Type B pancreatic cell (in vitro differentiated cells): ENCODE data around the gene MRLN. TPM values are rescaled to one million over a fixed set of nuclear protein-coding genes. Genes with fewer than 3 reads are reported as not detected.

Experiments used
- DNase-seq: peaks from one replicate; pipeline ENCODE4 v3.0.0; 2021; ENCODE audit warnings: mixed read lengths; ENCODE audit not compliant: unreplicated experiment; ENCODE audit errors: extremely low spot score
- H3K27ac Mint-ChIP-seq: 2 replicates; pipeline ENCODE4 v1.8.0; 2021; ENCODE audit warnings: mild to moderate bottlenecking, mixed read lengths
- H3K27me3 Mint-ChIP-seq: 2 replicates; pipeline ENCODE4 v1.8.0; 2021; ENCODE audit warnings: mixed read lengths
- H3K36me3 Mint-ChIP-seq: 2 replicates; pipeline ENCODE4 v1.8.0; 2021; ENCODE audit warnings: mixed read lengths
- H3K4me1 Mint-ChIP-seq: one replicate; pipeline ENCODE4 v1.8.0; 2021; ENCODE audit warnings: mixed read lengths; ENCODE audit not compliant: unreplicated experiment
- H3K4me3 Mint-ChIP-seq: 2 replicates; pipeline ENCODE4 v1.8.0; 2021; ENCODE audit warnings: mild to moderate bottlenecking, mixed read lengths
- H3K9me3 Mint-ChIP-seq: 2 replicates; pipeline ENCODE4 v1.8.0; 2021; ENCODE audit warnings: mixed read lengths
- CTCF ChIP-seq: fragments of 200-600 bp; sonication (generic); conservative IDR thresholded peaks from 2 replicates; pipeline ENCODE4 v1.5.0; 2021; ENCODE audit warnings: antibody characterized with exemption, mild to moderate bottlenecking
- total RNA-seq: library from RNA; stranded (reverse); gene quantifications from 2 replicates; pipeline ENCODE4 v1.2.1, GENCODE V29; 2021; ENCODE audit warnings: low replicate concordance

Gene MRLN
- total RNA-seq, 1 donor from 2014 or later: 0.75 TPM

- Mint-ChIP-seq H3K36me3 (no peaks in the 10 kb centered on the region), H3K4me1 (peaks cover 10% of the 10 kb centered on the region), H3K9me3 (no peaks in the 10 kb centered on the region), H3K27ac (no peak overlapping the region), H3K4me3 (no peak overlapping the region), H3K27me3 (no peaks in the 10 kb centered on the region)
- DNase-seq: no peak
- no peak for TF ChIP-seq CTCF
Measured at GRCh38 chr10:59724098-59724938, 28.9 kb downstream of the MRLN start.

GRCh38 chr10:59720377-59720776, 32.9 kb downstream of the MRLN start:
- no peak for DNase-seq
- no peaks in the 10 kb centered on the region for H3K9me3 Mint-ChIP-seq
- TF ChIP-seq CTCF: no peak
- no peaks in the 10 kb centered on the region for H3K27me3 Mint-ChIP-seq
- H3K4me3 Mint-ChIP-seq: no peak overlapping the region
- no peaks in the 10 kb centered on the region for H3K36me3 Mint-ChIP-seq
- no peak overlapping the region for H3K27ac Mint-ChIP-seq
- no peaks in the 10 kb centered on the region for H3K4me1 Mint-ChIP-seq

GRCh38 chr10:59719374-59719773, 33.9 kb downstream of the MRLN start:
- Mint-ChIP-seq H3K27me3 (no peaks in the 10 kb centered on the region), H3K36me3 (no peaks in the 10 kb centered on the region), H3K27ac (no peak overlapping the region), H3K9me3 (no peaks in the 10 kb centered on the region), H3K4me1 (no peaks in the 10 kb centered on the region), H3K4me3 (no peak overlapping the region)
- peak; percentile 63 for TF ChIP-seq CTCF
- no peak for DNase-seq

- H3K27ac Mint-ChIP-seq: no peak overlapping the region
- no peaks in the 10 kb centered on the region for H3K4me1 Mint-ChIP-seq
- H3K27me3 Mint-ChIP-seq: no peaks in the 10 kb centered on the region
- H3K36me3 Mint-ChIP-seq: no peaks in the 10 kb centered on the region
- no peak for TF ChIP-seq CTCF
- H3K4me3 Mint-ChIP-seq: no peak overlapping the region
- H3K9me3 Mint-ChIP-seq: no peaks in the 10 kb centered on the region
- no peak for DNase-seq
Measured at GRCh38 chr10:59718257-59718656, 35.0 kb downstream of the MRLN start.

GRCh38 chr10:59713196-59713821, 39.9 kb downstream of the MRLN start:
- no peaks in the 10 kb centered on the region for H3K9me3 Mint-ChIP-seq
- DNase-seq: no peak
- no peak overlapping the region for H3K27ac Mint-ChIP-seq
- no peaks in the 10 kb centered on the region for H3K36me3 Mint-ChIP-seq
- peaks cover 14% of the 10 kb centered on the region for H3K4me1 Mint-ChIP-seq
- H3K27me3 Mint-ChIP-seq: peaks cover 22% of the 10 kb centered on the region
- no peak for TF ChIP-seq CTCF
- H3K4me3 Mint-ChIP-seq: no peak overlapping the region
